CD14-positive monocyte (primary cell): ENCODE results near the gene USPL1. TPM values are rescaled to one million over a fixed set of nuclear protein-coding genes. Genes with fewer than 3 reads are reported as not detected.

ENCODE experiments used
- DNase-seq, 3 donors: peaks; one replicate each; pipeline ENCODE4 v3.0.0-alpha.2; 2011 to 2022
- H2AFZ ChIP-seq: 2 replicates; pipeline ENCODE4 v1.6.0; 2012; ENCODE audit warnings: mild to moderate bottlenecking, low read depth, low read length, inconsistent platforms; ENCODE audit not compliant: insufficient read depth, poor library complexity, severe bottlenecking
- H3K27ac ChIP-seq, 2 donors: 1 replicate in 1 of 2; 2 replicates in 1 of 2; pipeline ENCODE4 v1.5.1; 2012 to 2013; ENCODE audit warnings: low read length in 2 of 2, control low read depth in 1 of 2, inconsistent platforms in 1 of 2, low read depth in 1 of 2, mild to moderate bottlenecking in 1 of 2
- H3K27me3 ChIP-seq, 2 donors: one replicate each; pipeline versions ENCODE4 v1.6.0 to v1.6.1; 2011 to 2013; ENCODE audit warnings: low read length in 2 of 2; ENCODE audit not compliant: control insufficient read depth in 2 of 2, insufficient read depth in 2 of 2
- H3K36me3 ChIP-seq, 2 donors: replicated peaks in 1 of 2; 1 replicate in 1 of 2; 2 replicates in 1 of 2; pipeline versions ENCODE4 v1.5.1 to v1.6.1; 2012 to 2013; ENCODE audit warnings: low read length in 2 of 2, control low read depth in 1 of 2, inconsistent platforms in 1 of 2, mild to moderate bottlenecking in 1 of 2; ENCODE audit not compliant: insufficient read depth in 2 of 2, control insufficient read depth in 1 of 2
- H3K4me1 ChIP-seq, 2 donors: 1 replicate in 1 of 2; 2 replicates in 1 of 2; pipeline versions ENCODE4 v1.5.1 to v1.6.1; 2012 to 2013; ENCODE audit warnings: low read length in 2 of 2, control low read depth in 1 of 2, inconsistent platforms in 1 of 2, mild to moderate bottlenecking in 1 of 2, moderate library complexity in 1 of 2; ENCODE audit not compliant: insufficient read depth in 2 of 2, control insufficient read depth in 1 of 2
- H3K4me2 ChIP-seq: replicated peaks from 2 replicates; pipeline ENCODE3; 2012; ENCODE audit warnings: low read length, moderate library complexity, mild to moderate bottlenecking; ENCODE audit not compliant: poor library complexity, severe bottlenecking; ENCODE audit errors: extremely low read depth
- H3K4me3 ChIP-seq, 3 experiments: fragments of 200-600 bp in 1 of 3; sonication (generic) in 1 of 3; replicated peaks in 1 of 3; 1 replicate in 2 of 3; 2 replicates in 1 of 3; pipeline ENCODE4 v1.5.1; 2011 to 2013; ENCODE audit warnings: low read length in 3 of 3, mild to moderate bottlenecking in 3 of 3, control low read depth in 2 of 3, low read depth in 2 of 3, inconsistent platforms in 1 of 3, moderate library complexity in 1 of 3
- H3K79me2 ChIP-seq: 2 replicates; pipeline ENCODE4 v1.6.0; 2012; ENCODE audit warnings: mild to moderate bottlenecking, control low read depth, inconsistent platforms, low read length, moderate library complexity; ENCODE audit not compliant: insufficient read depth
- H3K9ac ChIP-seq: 2 replicates; pipeline ENCODE4 v1.6.0; 2017; ENCODE audit warnings: low read length, mild to moderate bottlenecking; ENCODE audit not compliant: insufficient read depth, poor library complexity, severe bottlenecking
- H3K9me3 ChIP-seq, 2 donors: replicated peaks in 1 of 2; 1 replicate in 1 of 2; 2 replicates in 1 of 2; pipeline versions ENCODE4 v1.5.1 to v1.6.1; 2012 to 2013; ENCODE audit warnings: low read length in 2 of 2, control low read depth in 1 of 2; ENCODE audit not compliant: control insufficient read depth in 1 of 2, insufficient read depth in 1 of 2
- H4K20me1 ChIP-seq: 2 replicates; pipeline ENCODE4 v1.6.0; 2012; ENCODE audit warnings: mild to moderate bottlenecking, low read length, control low read depth, moderate library complexity; ENCODE audit not compliant: insufficient read depth
- H3K27ac Mint-ChIP-seq, 7 donors: one replicate each; pipeline ENCODE4 v1.8.0; 2020; ENCODE audit warnings: mild to moderate bottlenecking in 7 of 7, mixed read lengths in 7 of 7, moderate library complexity in 6 of 7, inconsistent platforms in 2 of 7
- H3K27me3 Mint-ChIP-seq, 3 donors: one replicate each; pipeline ENCODE4 v1.8.0; 2021 to 2022; ENCODE audit warnings: low read depth in 3 of 3, mild to moderate bottlenecking in 3 of 3, mixed read lengths in 3 of 3, moderate library complexity in 3 of 3, inconsistent platforms in 1 of 3
- H3K36me3 Mint-ChIP-seq, 2 donors: one replicate each; pipeline ENCODE4 v1.8.0; 2020; ENCODE audit warnings: mixed read lengths in 2 of 2, inconsistent platforms in 1 of 2, mild to moderate bottlenecking in 1 of 2
- H3K4me1 Mint-ChIP-seq: one replicate; pipeline ENCODE4 v1.8.0; 2020; ENCODE audit warnings: mild to moderate bottlenecking, mixed read lengths
- H3K4me3 Mint-ChIP-seq, 2 donors: one replicate each; pipeline ENCODE4 v1.8.0; 2020; ENCODE audit warnings: mild to moderate bottlenecking in 2 of 2, mixed read lengths in 2 of 2, moderate library complexity in 1 of 2
- H3K9me3 Mint-ChIP-seq, 7 donors: one replicate each; pipeline ENCODE4 v1.8.0; 2020 to 2022; ENCODE audit warnings: mixed read lengths in 7 of 7, mild to moderate bottlenecking in 6 of 7, moderate library complexity in 6 of 7, inconsistent platforms in 2 of 7
- CTCF ChIP-seq: fragments of 200-600 bp; IDR thresholded peaks from one replicate; pipeline ENCODE4 v1.8.0; 2022; ENCODE audit warnings: antibody characterized with exemption, mild to moderate bottlenecking
- WGBS: methylation state at CpG from one replicate; pipeline ENCODE4 v1.1.5; 2013; ENCODE audit warnings: missing lambda C conversion rate; ENCODE audit not compliant: insufficient coverage; 5-methylcytosine and 5-hydroxymethylcytosine counted together
- intact Hi-C, 2 donors: fragments of 100-400 bp; cut with micrococcal nuclease; formaldehyde crosslinking; loops; one replicate each; pipeline versions ENCODE4 v1.15.0 to v1.15.1; 2023
- polyA plus RNA-seq, 3 donors: library from polyadenylated mRNA; depleted of rRNA in 1 of 3; unstranded in 2 of 3; stranded (reverse) in 1 of 3; fragments of 300-500 nt in 2 of 3; fragments of >200 nt in 1 of 3; fragmentation: Illumina TruSeq in 2 of 3; gene quantifications; 1 replicate in 2 of 3; 2 replicates in 1 of 3; pipeline ENCODE4 v1.2.3, GENCODE V29; 2012 to 2021

The USPL1 gene
- polyA plus RNA-seq, 3 donors: 3.9 to 20.5 (median 5.5) TPM

DNA sequence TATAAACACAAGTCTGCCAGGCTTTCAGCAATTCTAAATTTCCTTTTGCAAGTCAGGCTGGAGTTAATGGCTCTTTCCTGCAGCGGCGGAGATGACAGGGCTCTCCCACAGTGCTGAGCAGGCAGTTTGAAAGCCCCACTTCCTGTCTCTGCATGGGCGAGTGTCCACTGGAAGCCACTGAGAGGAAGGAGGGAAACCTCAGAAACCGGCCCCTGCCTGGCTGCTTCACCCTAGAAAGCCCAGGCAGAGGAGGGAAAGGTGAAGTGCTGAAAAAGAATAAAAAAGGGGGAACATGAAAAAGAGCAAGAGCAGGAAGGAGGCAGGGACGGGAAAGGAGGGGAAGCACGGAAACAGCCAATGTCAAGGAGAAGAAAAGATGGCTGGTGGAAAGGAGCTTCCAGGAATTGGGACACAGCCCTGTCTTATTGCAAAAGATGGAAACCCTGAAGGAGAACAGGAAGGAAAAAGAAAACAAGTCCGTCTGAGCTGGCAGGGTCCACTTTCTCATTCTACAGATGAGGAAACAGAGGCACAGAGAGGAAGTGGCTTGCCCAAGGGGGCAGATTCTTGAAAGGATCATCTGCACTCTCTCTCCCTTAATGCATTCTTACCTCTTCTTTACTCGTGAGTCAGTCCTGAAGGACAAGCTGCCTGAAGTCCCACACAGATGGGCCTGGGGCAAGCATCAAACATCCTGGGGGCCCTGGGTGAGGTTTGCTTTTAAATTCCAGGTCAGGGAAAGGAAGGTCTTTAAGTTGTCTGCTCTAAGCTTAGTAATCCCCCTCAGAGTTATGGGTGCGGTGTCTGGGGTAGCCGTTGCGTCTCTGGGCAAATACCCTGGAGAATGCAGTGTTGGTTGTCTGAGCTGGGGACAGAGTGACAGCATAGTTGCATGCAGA, 78.8 kb downstream of the USPL1 start:
- 12% methylated on average over 9 of the region's 11 CpGs for WGBS

More for the DNA sequence above, 78.8 kb downstream of the USPL1 start:
- H3K4me2 ChIP-seq: peak overlapping the region; percentile 62
- no peaks in the 10 kb centered on the region for H3K9me3 ChIP-seq
- Mint-ChIP-seq H3K27ac (peak overlapping the region; percentile 66 to 90 (median 77)), H3K4me1 (peaks cover 54% of the 10 kb centered on the region), H3K9me3 (no peaks in the 10 kb centered on the region), H3K4me3 (peak overlapping the region; percentile 21 to 87), H3K36me3 (no peaks in the 10 kb centered on the region), H3K27me3 (peaks cover 3 to 16% (median 10%) of the 10 kb centered on the region in 3 donors)
- no peak overlapping the region for H3K27ac ChIP-seq
- peak overlapping the region; percentile 13 for H2AFZ ChIP-seq
- peak overlapping the region in 1 of 3 experiments; percentile 48 for H3K4me3 ChIP-seq
- intact Hi-C loops: loop anchor here in 1 of 2 donors (10.0 kb wide), 1 partner anchor 48 kb away; no protein-coding TSS in a partner anchor
- no peaks in the 10 kb centered on the region for H3K79me2 ChIP-seq
- H3K27me3 ChIP-seq: no peaks in the 10 kb centered on the region
- H3K36me3 ChIP-seq: no peaks in the 10 kb centered on the region
- peak; percentile 51 to 92 (median 92) for DNase-seq
- H4K20me1 ChIP-seq: no peaks in the 10 kb centered on the region
- no peak overlapping the region for H3K9ac ChIP-seq
- peaks cover 47 to 61% of the 10 kb centered on the region in 2 donors for H3K4me1 ChIP-seq
- no peak for TF ChIP-seq CTCF
